Osteocyte (in vitro differentiated cells): Measurements from ENCODE around the gene FZD2. TPM values are rescaled to one million over a fixed set of nuclear protein-coding genes. Genes with fewer than 3 reads are reported as not detected.

Source experiments
- DNase-seq: peaks from one replicate; pipeline ENCODE4 v3.0.0; 2021; ENCODE audit warnings: mixed read lengths; ENCODE audit not compliant: unreplicated experiment; ENCODE audit errors: extremely low spot score
- H3K27ac Mint-ChIP-seq: one replicate; pipeline ENCODE4 v1.8.0; 2021; ENCODE audit warnings: mild to moderate bottlenecking, mixed read lengths; ENCODE audit not compliant: unreplicated experiment
- H3K27me3 Mint-ChIP-seq: one replicate; pipeline ENCODE4 v1.8.0; 2021; ENCODE audit warnings: mixed read lengths; ENCODE audit not compliant: unreplicated experiment
- H3K36me3 Mint-ChIP-seq: one replicate; pipeline ENCODE4 v1.8.0; 2021; ENCODE audit warnings: mixed read lengths; ENCODE audit not compliant: unreplicated experiment
- H3K4me1 Mint-ChIP-seq: one replicate; pipeline ENCODE4 v1.8.0; 2021; ENCODE audit warnings: mixed read lengths; ENCODE audit not compliant: unreplicated experiment
- H3K4me3 Mint-ChIP-seq: one replicate; pipeline ENCODE4 v1.8.0; 2021; ENCODE audit warnings: mild to moderate bottlenecking, moderate library complexity, mixed read lengths; ENCODE audit not compliant: unreplicated experiment
- H3K9me3 Mint-ChIP-seq: one replicate; pipeline ENCODE4 v1.8.0; 2021; ENCODE audit warnings: mixed read lengths; ENCODE audit not compliant: unreplicated experiment
- total RNA-seq: library from RNA; stranded (reverse); gene quantifications from 2 replicates; pipeline ENCODE4 v1.2.1, GENCODE V29; 2021
- TF ChIP-seq, protein P1 (sequence below): fragments of 200-600 bp; sonication (generic); IDR thresholded peaks from 2 replicates; pipeline ENCODE4 v1.5.0; 2021; ENCODE audit warnings: antibody characterized with exemption, mild to moderate bottlenecking, moderate library complexity

FZD2 gene
- total RNA-seq, 1 donor from 2014 or later: 203 TPM

DNA sequence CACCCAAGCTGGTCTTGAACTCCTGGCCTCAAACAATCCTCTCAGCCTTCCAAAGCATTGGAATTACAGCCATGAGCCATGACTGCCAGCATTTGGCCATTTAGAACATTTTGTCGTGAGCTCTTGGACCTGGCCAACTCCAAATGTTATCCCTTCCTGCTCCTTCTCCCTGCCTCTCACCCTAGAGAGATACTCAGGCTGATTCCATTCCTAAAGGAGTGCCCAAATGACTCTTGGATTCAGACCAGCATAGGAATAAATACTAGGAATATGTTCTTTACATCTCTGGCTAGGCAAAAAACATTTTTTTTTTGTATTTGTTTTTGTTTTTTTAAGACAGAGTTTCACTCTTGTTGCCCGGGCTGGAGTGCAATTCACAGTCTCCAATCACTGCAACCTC lies 15.5 kb downstream of the FZD2 start:
- H3K9me3 Mint-ChIP-seq: no peaks in the 10 kb centered on the region
- H3K4me1 Mint-ChIP-seq: peaks cover 4% of the 10 kb centered on the region
- DNase-seq: no peak
- TF ChIP-seq, protein P1, sequence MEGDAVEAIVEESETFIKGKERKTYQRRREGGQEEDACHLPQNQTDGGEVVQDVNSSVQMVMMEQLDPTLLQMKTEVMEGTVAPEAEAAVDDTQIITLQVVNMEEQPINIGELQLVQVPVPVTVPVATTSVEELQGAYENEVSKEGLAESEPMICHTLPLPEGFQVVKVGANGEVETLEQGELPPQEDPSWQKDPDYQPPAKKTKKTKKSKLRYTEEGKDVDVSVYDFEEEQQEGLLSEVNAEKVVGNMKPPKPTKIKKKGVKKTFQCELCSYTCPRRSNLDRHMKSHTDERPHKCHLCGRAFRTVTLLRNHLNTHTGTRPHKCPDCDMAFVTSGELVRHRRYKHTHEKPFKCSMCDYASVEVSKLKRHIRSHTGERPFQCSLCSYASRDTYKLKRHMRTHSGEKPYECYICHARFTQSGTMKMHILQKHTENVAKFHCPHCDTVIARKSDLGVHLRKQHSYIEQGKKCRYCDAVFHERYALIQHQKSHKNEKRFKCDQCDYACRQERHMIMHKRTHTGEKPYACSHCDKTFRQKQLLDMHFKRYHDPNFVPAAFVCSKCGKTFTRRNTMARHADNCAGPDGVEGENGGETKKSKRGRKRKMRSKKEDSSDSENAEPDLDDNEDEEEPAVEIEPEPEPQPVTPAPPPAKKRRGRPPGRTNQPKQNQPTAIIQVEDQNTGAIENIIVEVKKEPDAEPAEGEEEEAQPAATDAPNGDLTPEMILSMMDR: no peak
- H3K4me3 Mint-ChIP-seq: no peak overlapping the region
- no peaks in the 10 kb centered on the region for H3K27me3 Mint-ChIP-seq
- H3K27ac Mint-ChIP-seq: no peak overlapping the region
- peaks cover 2% of the 10 kb centered on the region for H3K36me3 Mint-ChIP-seq

DNA sequence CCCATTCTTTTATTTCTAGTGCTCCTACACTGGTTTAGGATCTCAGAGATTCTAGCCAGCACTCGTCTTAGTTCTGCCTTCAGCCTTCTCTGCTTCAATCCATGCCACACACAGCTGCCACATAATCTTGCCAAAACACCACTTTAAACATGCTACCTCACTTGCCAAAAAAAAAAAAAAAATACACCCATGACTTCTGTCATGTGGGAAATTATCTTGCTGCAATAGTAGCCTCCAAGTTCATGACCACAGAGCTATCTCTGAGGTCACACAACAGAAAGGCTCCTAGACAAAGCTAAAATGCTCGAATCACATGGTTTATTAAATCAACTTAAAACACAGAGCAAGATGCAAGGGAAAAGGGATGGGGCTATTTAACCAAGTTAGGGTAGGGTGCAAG lies 18.1 kb downstream of the FZD2 start:
- Mint-ChIP-seq H3K4me3 (no peak overlapping the region), H3K27me3 (no peaks in the 10 kb centered on the region), H3K27ac (no peak overlapping the region), H3K9me3 (no peaks in the 10 kb centered on the region), H3K36me3 (peaks cover 2% of the 10 kb centered on the region), H3K4me1 (peaks cover 5% of the 10 kb centered on the region)
- no peak for DNase-seq
- TF ChIP-seq, protein P1: no peak

DNA sequence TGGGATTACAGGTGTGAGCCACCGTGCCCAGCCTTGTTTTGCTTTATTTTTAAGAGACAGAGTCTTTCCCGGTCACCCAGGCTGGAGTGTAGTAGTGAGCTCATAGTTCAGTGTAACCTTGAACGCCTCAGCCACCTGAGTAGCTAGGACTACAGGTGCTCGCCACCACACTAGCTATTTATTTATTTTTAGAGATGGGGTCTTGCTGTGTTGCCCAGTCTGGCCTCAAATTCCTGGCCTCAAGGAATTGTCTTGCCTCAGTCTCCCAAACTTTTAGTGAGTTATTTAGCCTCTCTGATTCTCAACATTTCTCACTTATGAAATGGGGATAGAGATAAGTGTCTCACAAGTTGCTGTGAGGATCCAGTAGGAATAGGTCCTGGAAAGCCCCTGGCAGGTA lies 21.7 kb downstream of the FZD2 start:
- Mint-ChIP-seq H3K36me3 (no peaks in the 10 kb centered on the region), H3K9me3 (no peaks in the 10 kb centered on the region), H3K27me3 (no peaks in the 10 kb centered on the region), H3K4me3 (no peak overlapping the region), H3K4me1 (peaks cover 2% of the 10 kb centered on the region), H3K27ac (no peak overlapping the region)
- TF ChIP-seq, protein P1: no peak
- DNase-seq: no peak

DNA sequence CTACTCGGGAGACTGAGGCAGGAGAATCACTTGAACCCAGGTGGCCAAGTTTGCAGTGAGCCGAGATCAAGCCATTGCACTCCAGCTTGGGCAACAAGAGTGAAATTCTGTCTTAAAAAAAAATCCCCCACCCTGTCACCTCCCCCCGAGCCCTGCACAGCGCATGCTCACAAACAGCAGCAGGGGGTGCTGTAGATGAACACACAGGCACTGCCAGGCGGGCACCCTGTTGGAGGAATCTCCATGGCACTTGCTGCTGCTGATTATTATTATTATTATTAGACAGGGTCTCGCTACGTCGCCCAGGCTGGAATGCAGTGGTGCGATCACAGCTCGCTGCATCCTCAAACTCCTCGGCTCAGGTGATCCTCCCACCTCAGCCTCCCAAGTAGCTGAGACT lies 24.6 kb downstream of the FZD2 start:
- Mint-ChIP-seq H3K9me3 (no peaks in the 10 kb centered on the region), H3K4me1 (peaks cover 25% of the 10 kb centered on the region), H3K4me3 (no peak overlapping the region), H3K36me3 (no peaks in the 10 kb centered on the region), H3K27ac (no peak overlapping the region), H3K27me3 (no peaks in the 10 kb centered on the region)
- TF ChIP-seq, protein P1: peak; percentile 30
- no peak for DNase-seq

DNA sequence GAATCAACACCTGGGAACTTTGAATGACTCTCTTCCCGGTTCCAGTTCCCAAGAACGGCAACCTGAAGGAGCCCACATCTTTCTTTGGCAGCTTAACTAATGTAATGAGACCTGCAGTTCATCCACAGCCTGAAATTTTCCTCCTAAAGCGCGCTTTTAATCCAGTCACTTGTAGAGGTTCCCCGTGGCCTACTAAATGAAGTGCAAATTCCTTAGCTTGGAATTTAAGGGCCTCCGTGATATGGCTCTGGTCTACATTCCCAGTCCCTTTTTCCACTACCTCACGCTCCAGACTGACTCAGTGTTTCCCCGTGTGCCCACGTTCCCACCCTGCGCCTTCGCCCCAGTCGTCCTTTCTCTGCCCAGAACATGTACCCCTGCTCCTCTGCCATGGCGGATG lies 27.2 kb downstream of the FZD2 start:
- no peaks in the 10 kb centered on the region for H3K9me3 Mint-ChIP-seq
- peak overlapping the region; percentile 50 for H3K27ac Mint-ChIP-seq
- H3K27me3 Mint-ChIP-seq: no peaks in the 10 kb centered on the region
- H3K4me3 Mint-ChIP-seq: no peak overlapping the region
- peaks cover 43% of the 10 kb centered on the region for H3K4me1 Mint-ChIP-seq
- no peak for DNase-seq
- TF ChIP-seq, protein P1: no peak
- H3K36me3 Mint-ChIP-seq: no peaks in the 10 kb centered on the region
